PC-3 (cell line): Measurements from ENCODE around the gene ATP8A1.

Experiments used
- CTCF ChIP-seq: fragments of 300-600 bp; sonication (generic); conservative IDR thresholded peaks from 2 replicates; pipeline ENCODE4 v1.5.1; 2017; ENCODE audit warnings: antibody characterized with exemption, low read depth, mild to moderate bottlenecking, low read length
- EZH2 ChIP-seq: fragments of 300-600 bp; sonication (generic); IDR thresholded peaks from one replicate; pipeline ENCODE4 v1.6.1; 2017; ENCODE audit warnings: antibody characterized with exemption, mild to moderate bottlenecking, low read length; ENCODE audit not compliant: unreplicated experiment
- EZH2phosphoT487 ChIP-seq: fragments of 300-600 bp; sonication (generic); IDR thresholded peaks from 2 replicates; pipeline ENCODE4 v1.6.1; 2018; ENCODE audit warnings: mild to moderate bottlenecking, antibody characterized with exemption, low read length, borderline replicate concordance

GRCh38 chr4:42425146-42426065 is 231.5 kb downstream of the ATP8A1 start:
- TF ChIP-seq CTCF = no peak
- no peak for TF ChIP-seq EZH2
- no peak for TF ChIP-seq EZH2phosphoT487
